ENCODE measurements around the gene LTBP1.

Gene LTBP1

GRCh38 chr2:32981612-32982011 is 34.9 kb downstream of the LTBP1 start:
- TF ChIP-seq USF1 (IDR thresholded peaks at IDR 0.05) (no peak), TAF1 (IDR thresholded peaks at IDR 0.05; ENCODE audit: low read depth) (no peak), NFIC (IDR thresholded peaks at IDR 0.05) (no peak), YY1 (IDR thresholded peaks at IDR 0.05; ENCODE audit: low read depth) (no peak), ZBTB7A (IDR thresholded peaks at IDR 0.05; ENCODE audit: low read depth) (no peak), CEBPB (IDR thresholded peaks at IDR 0.05) (no peak), FOXM1 (IDR thresholded peaks at IDR 0.05; ENCODE audit: borderline replicate concordance, low read depth) (no peak), TCF12 (IDR thresholded peaks at IDR 0.05; ENCODE audit: low read depth) (no peak), EP300 (IDR thresholded peaks at IDR 0.05; ENCODE audit: borderline replicate concordance) (no peak), CREB1 (IDR thresholded peaks at IDR 0.05; ENCODE audit: low read depth) (no peak), TEAD4 (IDR thresholded peaks at IDR 0.05) (no peak), RAD21 (IDR thresholded peaks at IDR 0.05; ENCODE audit: low read depth) (no peak), EGR1 (IDR thresholded peaks at IDR 0.05) (no peak)
- TF ChIP-seq, protein P1, sequence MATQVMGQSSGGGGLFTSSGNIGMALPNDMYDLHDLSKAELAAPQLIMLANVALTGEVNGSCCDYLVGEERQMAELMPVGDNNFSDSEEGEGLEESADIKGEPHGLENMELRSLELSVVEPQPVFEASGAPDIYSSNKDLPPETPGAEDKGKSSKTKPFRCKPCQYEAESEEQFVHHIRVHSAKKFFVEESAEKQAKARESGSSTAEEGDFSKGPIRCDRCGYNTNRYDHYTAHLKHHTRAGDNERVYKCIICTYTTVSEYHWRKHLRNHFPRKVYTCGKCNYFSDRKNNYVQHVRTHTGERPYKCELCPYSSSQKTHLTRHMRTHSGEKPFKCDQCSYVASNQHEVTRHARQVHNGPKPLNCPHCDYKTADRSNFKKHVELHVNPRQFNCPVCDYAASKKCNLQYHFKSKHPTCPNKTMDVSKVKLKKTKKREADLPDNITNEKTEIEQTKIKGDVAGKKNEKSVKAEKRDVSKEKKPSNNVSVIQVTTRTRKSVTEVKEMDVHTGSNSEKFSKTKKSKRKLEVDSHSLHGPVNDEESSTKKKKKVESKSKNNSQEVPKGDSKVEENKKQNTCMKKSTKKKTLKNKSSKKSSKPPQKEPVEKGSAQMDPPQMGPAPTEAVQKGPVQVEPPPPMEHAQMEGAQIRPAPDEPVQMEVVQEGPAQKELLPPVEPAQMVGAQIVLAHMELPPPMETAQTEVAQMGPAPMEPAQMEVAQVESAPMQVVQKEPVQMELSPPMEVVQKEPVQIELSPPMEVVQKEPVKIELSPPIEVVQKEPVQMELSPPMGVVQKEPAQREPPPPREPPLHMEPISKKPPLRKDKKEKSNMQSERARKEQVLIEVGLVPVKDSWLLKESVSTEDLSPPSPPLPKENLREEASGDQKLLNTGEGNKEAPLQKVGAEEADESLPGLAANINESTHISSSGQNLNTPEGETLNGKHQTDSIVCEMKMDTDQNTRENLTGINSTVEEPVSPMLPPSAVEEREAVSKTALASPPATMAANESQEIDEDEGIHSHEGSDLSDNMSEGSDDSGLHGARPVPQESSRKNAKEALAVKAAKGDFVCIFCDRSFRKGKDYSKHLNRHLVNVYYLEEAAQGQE (IDR thresholded peaks at IDR 0.05; ENCODE audit: low read depth), result no peak
- TF ChIP-seq, protein P2, sequence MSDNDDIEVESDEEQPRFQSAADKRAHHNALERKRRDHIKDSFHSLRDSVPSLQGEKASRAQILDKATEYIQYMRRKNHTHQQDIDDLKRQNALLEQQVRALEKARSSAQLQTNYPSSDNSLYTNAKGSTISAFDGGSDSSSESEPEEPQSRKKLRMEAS (IDR thresholded peaks at IDR 0.05), result no peak

GRCh38 chr2:32986480-32986879 is 39.7 kb downstream of the LTBP1 start:
- TF ChIP-seq ZBTB7A (IDR thresholded peaks at IDR 0.05; ENCODE audit: low read depth), result no peak
- TF ChIP-seq, protein P1 (IDR thresholded peaks at IDR 0.05; ENCODE audit: low read depth), result no peak

- TF ChIP-seq NFIC (IDR thresholded peaks at IDR 0.05) (no peak), FOXM1 (IDR thresholded peaks at IDR 0.05; ENCODE audit: borderline replicate concordance, low read depth) (no peak), TCF12 (IDR thresholded peaks at IDR 0.05; ENCODE audit: low read depth) (no peak), EGR1 (IDR thresholded peaks at IDR 0.05) (no peak), EP300 (IDR thresholded peaks at IDR 0.05; ENCODE audit: borderline replicate concordance) (no peak), RAD21 (IDR thresholded peaks at IDR 0.05; ENCODE audit: low read depth) (no peak), CREB1 (IDR thresholded peaks at IDR 0.05; ENCODE audit: low read depth) (no peak), ZBTB7A (IDR thresholded peaks at IDR 0.05; ENCODE audit: low read depth) (no peak)
Observed at GRCh38 chr2:32988525-32988924, 41.8 kb downstream of the LTBP1 start.

DNA sequence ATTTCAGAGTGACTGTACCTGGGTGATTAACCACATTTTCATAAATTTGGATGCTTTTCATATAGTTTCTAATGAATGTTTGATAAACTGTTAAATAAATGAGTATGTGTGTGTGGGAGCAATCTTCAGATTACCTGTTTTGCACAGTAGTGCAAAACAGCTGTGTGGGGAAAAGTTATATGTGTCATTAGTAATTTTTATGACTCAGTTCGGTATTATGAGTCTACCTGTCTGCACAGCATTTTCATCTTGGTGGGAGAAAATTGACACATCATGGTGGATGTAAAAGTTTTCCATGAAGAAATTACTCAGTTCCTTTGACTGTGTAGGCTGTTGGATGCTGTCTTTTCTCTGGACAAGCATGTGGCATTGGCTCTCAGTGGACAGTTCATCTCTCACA is 43.8 kb downstream of the LTBP1 start:
- TF ChIP-seq EP300 (IDR thresholded peaks at IDR 0.05; ENCODE audit: borderline replicate concordance), result no peak
- TF ChIP-seq TEAD4 (IDR thresholded peaks at IDR 0.05), result no peak
- TF ChIP-seq NFIC (IDR thresholded peaks at IDR 0.05), result no peak
- TF ChIP-seq CREB1 (IDR thresholded peaks at IDR 0.05; ENCODE audit: low read depth), result no peak
- no peak for TF ChIP-seq FOXM1 (IDR thresholded peaks at IDR 0.05; ENCODE audit: borderline replicate concordance, low read depth)
- TF ChIP-seq TAF1 (IDR thresholded peaks at IDR 0.05; ENCODE audit: low read depth), result no peak
- no peak for TF ChIP-seq RAD21 (IDR thresholded peaks at IDR 0.05; ENCODE audit: low read depth)
- no peak for TF ChIP-seq EGR1 (IDR thresholded peaks at IDR 0.05)
- TF ChIP-seq, protein P2 (IDR thresholded peaks at IDR 0.05), result no peak
- no peak for TF ChIP-seq USF1 (IDR thresholded peaks at IDR 0.05)
- TF ChIP-seq ZBTB7A (IDR thresholded peaks at IDR 0.05; ENCODE audit: low read depth), result no peak
- TF ChIP-seq TCF12 (IDR thresholded peaks at IDR 0.05; ENCODE audit: low read depth), result no peak
- no peak for TF ChIP-seq CEBPB (IDR thresholded peaks at IDR 0.05)
- TF ChIP-seq, protein P1 (IDR thresholded peaks at IDR 0.05; ENCODE audit: low read depth), result no peak
- no peak for TF ChIP-seq YY1 (IDR thresholded peaks at IDR 0.05; ENCODE audit: low read depth)

Data from Ishikawa (cell line).